Neural cell (in vitro differentiated cells): ENCODE data around the gene TRAPPC5. TPM values are rescaled to one million over a fixed set of nuclear protein-coding genes. Genes with fewer than 3 reads are reported as not detected.

ENCODE experiments used
- H2AFZ ChIP-seq: fragments of 200-600, 300-800 bp; sonication (generic), shearing (Covaris generic); 2 replicates; pipeline ENCODE4 v1.6.0; 2014; ENCODE audit warnings: low read depth, mild to moderate bottlenecking, antibody characterized with exemption, low read length, moderate library complexity
- H3F3A ChIP-seq: fragments of 200-600 bp; shearing (Covaris generic); 2 replicates; pipeline ENCODE4 v1.6.1; 2016; ENCODE audit warnings: mild to moderate bottlenecking, moderate library complexity, mixed read lengths, antibody characterized with exemption, low read length; ENCODE audit not compliant: insufficient read depth, poor library complexity, severe bottlenecking
- H3K27ac ChIP-seq: fragments of 200-600, 300-800 bp; sonication (generic), shearing (Covaris generic); 2 replicates; pipeline ENCODE4 v1.5.1; 2014; ENCODE audit warnings: mild to moderate bottlenecking, low read length, moderate library complexity
- H3K27me3 ChIP-seq: fragments of 300-800, 200-600 bp; sonication (generic), shearing (Covaris generic); 2 replicates; pipeline ENCODE4 v1.6.0; 2014; ENCODE audit warnings: mild to moderate bottlenecking, low read depth, low read length, moderate library complexity; ENCODE audit not compliant: insufficient read depth
- H3K36me3 ChIP-seq: fragments of 300-800, 200-600 bp; sonication (generic), shearing (Covaris generic); 2 replicates; pipeline ENCODE4 v1.5.1; 2014; ENCODE audit warnings: mild to moderate bottlenecking, antibody characterized with exemption, low read length, moderate library complexity; ENCODE audit not compliant: insufficient read depth
- H3K4me2 ChIP-seq: fragments of 300-800, 200-600 bp; sonication (generic), shearing (Covaris generic); 2 replicates; pipeline ENCODE4 v1.6.0; 2014; ENCODE audit warnings: mild to moderate bottlenecking, low read length
- H3K4me3 ChIP-seq: fragments of 300-800, 200-600 bp; sonication (generic), shearing (Covaris generic); 2 replicates; pipeline ENCODE4 v1.5.1; 2014; ENCODE audit warnings: mild to moderate bottlenecking, low read length, moderate library complexity
- H3K79me2 ChIP-seq: fragments of 200-600 bp; shearing (Covaris generic); replicated peaks from 2 replicates; pipeline ENCODE4 v1.6.0; 2014; ENCODE audit warnings: mild to moderate bottlenecking, low read length, moderate library complexity; ENCODE audit not compliant: insufficient read depth
- H3K9ac ChIP-seq: fragments of 300-800, 200-600 bp; sonication (generic), shearing (Covaris generic); 2 replicates; pipeline ENCODE4 v1.6.1; 2016; ENCODE audit warnings: mild to moderate bottlenecking, low read length, mixed read lengths
- H3K9me2 ChIP-seq: fragments of 200-600 bp; shearing (Covaris generic); 2 replicates; pipeline ENCODE4 v1.6.1; 2016; ENCODE audit warnings: mild to moderate bottlenecking, low read length, mixed read lengths; ENCODE audit not compliant: insufficient read depth
- H3K9me3 ChIP-seq: fragments of 200-600, 300-800 bp; sonication (generic), shearing (Covaris generic); 2 replicates; pipeline ENCODE4 v1.6.1; 2016; ENCODE audit warnings: mild to moderate bottlenecking, mixed run types, low read length, moderate library complexity, mixed read lengths
- H4K20me1 ChIP-seq: fragments of 200-600 bp; shearing (Covaris generic); 2 replicates; pipeline ENCODE4 v1.6.1; 2016; ENCODE audit warnings: mild to moderate bottlenecking, mixed run types; ENCODE audit not compliant: insufficient read depth
- EP300 ChIP-seq: fragments of 450-650 bp; conservative IDR thresholded peaks from 2 replicates; pipeline ENCODE4 v1.6.1; 2014; ENCODE audit warnings: antibody characterized with exemption, mild to moderate bottlenecking, moderate library complexity; ENCODE audit not compliant: poor library complexity, severe bottlenecking
- EZH2 ChIP-seq: fragments of 200-600, 300-800 bp; shearing (Covaris generic), sonication (generic); IDR thresholded peaks from 2 replicates; pipeline ENCODE4 v1.6.1; 2014; ENCODE audit warnings: antibody characterized with exemption, low read length, borderline replicate concordance, mild to moderate bottlenecking; ENCODE audit not compliant: insufficient read depth, poor library complexity, severe bottlenecking
- POLR2AphosphoS5 ChIP-seq: IDR thresholded peaks from 2 replicates; pipeline ENCODE4 v1.6.1; 2012
- RAD21 ChIP-seq: fragments of 450-650 bp; conservative IDR thresholded peaks from 2 replicates; pipeline ENCODE4 v1.6.1; 2014; ENCODE audit warnings: antibody characterized with exemption, mild to moderate bottlenecking, moderate library complexity
- SMC3 ChIP-seq: fragments of 450-650 bp; conservative IDR thresholded peaks from 2 replicates; pipeline ENCODE4 v1.6.1; 2014; ENCODE audit warnings: antibody characterized with exemption, mild to moderate bottlenecking, moderate library complexity; ENCODE audit not compliant: poor library complexity
- TAF1 ChIP-seq: IDR thresholded peaks from 2 replicates; pipeline ENCODE4 v1.6.1; 2012; ENCODE audit warnings: low read depth
- polyA plus RNA-seq: library from polyadenylated mRNA; depleted of rRNA; stranded (reverse); fragments of >200 nt; gene quantifications from 2 replicates; pipeline ENCODE4 v1.2.3, GENCODE V29; 2014
- TF ChIP-seq, protein P1 (sequence below): fragments of 450-650 bp; IDR thresholded peaks from 2 replicates; pipeline ENCODE4 v1.5.1; 2014; ENCODE audit warnings: antibody characterized with exemption, mild to moderate bottlenecking, moderate library complexity; ENCODE audit not compliant: poor library complexity, severe bottlenecking
- TF ChIP-seq, protein P2 (sequence below): IDR thresholded peaks from 2 replicates; pipeline ENCODE4 v1.6.1; 2012; ENCODE audit warnings: borderline replicate concordance

Gene TRAPPC5
- polyA plus RNA-seq, 1 donor from 2014 or later = 88.5 TPM

DNA sequence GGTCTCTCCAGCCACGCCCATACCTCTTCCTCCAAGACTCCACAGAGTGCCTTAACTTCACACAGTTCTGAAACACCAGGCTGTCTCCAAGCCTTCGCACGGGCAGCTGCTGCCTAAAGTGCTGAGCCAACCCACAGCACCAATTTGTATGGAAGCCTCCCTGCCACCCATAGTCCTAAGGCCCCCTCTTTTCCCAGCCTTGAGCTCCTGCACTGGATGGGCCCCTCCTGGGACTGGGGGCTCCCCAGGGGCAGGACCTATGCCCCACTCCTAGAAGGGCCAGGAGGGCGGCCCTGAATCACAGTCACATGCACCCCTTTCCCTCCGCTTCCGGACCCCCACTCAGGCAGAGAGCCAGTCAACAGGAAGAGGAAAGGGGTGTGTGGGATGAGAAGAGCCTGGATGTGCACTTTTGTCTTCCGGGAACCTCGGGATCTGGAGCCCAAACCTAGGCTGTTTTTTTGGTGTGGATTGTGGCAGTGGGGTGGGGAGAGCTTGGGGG, 26.4 kb downstream of the TRAPPC5 start:
- H3K36me3 ChIP-seq = no peaks in the 10 kb centered on the region
- no peaks in the 10 kb centered on the region for H3K27me3 ChIP-seq
- no peak overlapping the region for H3K4me3 ChIP-seq
- no peak overlapping the region for H3K9ac ChIP-seq
- no peaks in the 10 kb centered on the region for H4K20me1 ChIP-seq
- H3K79me2 ChIP-seq = no peaks in the 10 kb centered on the region
- TF ChIP-seq EP300 = no peak
- no peak for TF ChIP-seq POLR2AphosphoS5
- no peak for TF ChIP-seq TAF1
- no peak for TF ChIP-seq SMC3
- TF ChIP-seq EZH2 = no peak
- no peak for TF ChIP-seq RAD21
- TF ChIP-seq, protein P1, sequence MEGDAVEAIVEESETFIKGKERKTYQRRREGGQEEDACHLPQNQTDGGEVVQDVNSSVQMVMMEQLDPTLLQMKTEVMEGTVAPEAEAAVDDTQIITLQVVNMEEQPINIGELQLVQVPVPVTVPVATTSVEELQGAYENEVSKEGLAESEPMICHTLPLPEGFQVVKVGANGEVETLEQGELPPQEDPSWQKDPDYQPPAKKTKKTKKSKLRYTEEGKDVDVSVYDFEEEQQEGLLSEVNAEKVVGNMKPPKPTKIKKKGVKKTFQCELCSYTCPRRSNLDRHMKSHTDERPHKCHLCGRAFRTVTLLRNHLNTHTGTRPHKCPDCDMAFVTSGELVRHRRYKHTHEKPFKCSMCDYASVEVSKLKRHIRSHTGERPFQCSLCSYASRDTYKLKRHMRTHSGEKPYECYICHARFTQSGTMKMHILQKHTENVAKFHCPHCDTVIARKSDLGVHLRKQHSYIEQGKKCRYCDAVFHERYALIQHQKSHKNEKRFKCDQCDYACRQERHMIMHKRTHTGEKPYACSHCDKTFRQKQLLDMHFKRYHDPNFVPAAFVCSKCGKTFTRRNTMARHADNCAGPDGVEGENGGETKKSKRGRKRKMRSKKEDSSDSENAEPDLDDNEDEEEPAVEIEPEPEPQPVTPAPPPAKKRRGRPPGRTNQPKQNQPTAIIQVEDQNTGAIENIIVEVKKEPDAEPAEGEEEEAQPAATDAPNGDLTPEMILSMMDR = no peak
- TF ChIP-seq, protein P2, sequence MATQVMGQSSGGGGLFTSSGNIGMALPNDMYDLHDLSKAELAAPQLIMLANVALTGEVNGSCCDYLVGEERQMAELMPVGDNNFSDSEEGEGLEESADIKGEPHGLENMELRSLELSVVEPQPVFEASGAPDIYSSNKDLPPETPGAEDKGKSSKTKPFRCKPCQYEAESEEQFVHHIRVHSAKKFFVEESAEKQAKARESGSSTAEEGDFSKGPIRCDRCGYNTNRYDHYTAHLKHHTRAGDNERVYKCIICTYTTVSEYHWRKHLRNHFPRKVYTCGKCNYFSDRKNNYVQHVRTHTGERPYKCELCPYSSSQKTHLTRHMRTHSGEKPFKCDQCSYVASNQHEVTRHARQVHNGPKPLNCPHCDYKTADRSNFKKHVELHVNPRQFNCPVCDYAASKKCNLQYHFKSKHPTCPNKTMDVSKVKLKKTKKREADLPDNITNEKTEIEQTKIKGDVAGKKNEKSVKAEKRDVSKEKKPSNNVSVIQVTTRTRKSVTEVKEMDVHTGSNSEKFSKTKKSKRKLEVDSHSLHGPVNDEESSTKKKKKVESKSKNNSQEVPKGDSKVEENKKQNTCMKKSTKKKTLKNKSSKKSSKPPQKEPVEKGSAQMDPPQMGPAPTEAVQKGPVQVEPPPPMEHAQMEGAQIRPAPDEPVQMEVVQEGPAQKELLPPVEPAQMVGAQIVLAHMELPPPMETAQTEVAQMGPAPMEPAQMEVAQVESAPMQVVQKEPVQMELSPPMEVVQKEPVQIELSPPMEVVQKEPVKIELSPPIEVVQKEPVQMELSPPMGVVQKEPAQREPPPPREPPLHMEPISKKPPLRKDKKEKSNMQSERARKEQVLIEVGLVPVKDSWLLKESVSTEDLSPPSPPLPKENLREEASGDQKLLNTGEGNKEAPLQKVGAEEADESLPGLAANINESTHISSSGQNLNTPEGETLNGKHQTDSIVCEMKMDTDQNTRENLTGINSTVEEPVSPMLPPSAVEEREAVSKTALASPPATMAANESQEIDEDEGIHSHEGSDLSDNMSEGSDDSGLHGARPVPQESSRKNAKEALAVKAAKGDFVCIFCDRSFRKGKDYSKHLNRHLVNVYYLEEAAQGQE = no peak
- no peak overlapping the region for H3K4me2 ChIP-seq
- H2AFZ ChIP-seq = no peak overlapping the region
- H3K27ac ChIP-seq = no peak overlapping the region
- no peaks in the 10 kb centered on the region for H3F3A ChIP-seq
- no peaks in the 10 kb centered on the region for H3K9me2 ChIP-seq
- H3K9me3 ChIP-seq = no peaks in the 10 kb centered on the region

DNA sequence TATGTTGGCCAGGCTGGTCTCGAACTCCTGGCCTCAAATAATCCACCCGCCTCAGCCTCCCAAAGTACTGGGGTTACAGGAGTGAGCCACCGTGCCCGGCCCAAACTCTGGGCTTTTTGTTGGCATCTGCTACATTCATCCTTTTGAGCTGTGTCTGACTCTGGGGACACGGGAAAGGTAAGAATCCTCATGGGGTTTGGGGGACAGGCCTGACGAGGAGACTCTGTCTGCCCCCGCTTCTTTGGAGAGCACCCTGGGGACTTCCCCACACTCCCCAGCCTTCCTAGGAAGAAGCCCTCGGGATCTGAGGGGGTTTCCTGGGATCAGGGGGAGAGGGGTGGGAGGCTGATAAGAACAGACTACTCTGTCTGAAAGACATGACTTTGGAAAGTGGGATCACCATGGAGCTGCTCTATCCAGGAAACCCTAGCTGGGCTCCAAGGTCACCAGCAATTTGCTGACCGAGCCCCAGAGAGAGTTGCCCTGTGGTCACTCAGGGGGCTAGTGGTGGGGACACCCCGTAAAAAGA, 29.4 kb downstream of the TRAPPC5 start:
- TF ChIP-seq SMC3 (no peak), EP300 (no peak), POLR2AphosphoS5 (no peak)
- TF ChIP-seq, protein P1 = no peak
- Histone ChIP-seq H3K27ac (no peak overlapping the region), H3K36me3 (no peaks in the 10 kb centered on the region), H2AFZ (no peak overlapping the region), H3K79me2 (no peaks in the 10 kb centered on the region), H3K9ac (no peak overlapping the region), H3K4me2 (no peak overlapping the region), H3F3A (no peaks in the 10 kb centered on the region), H3K4me3 (no peak overlapping the region), H3K9me3 (no peaks in the 10 kb centered on the region), H3K27me3 (no peaks in the 10 kb centered on the region), H4K20me1 (no peaks in the 10 kb centered on the region), H3K9me2 (no peaks in the 10 kb centered on the region)
